Gastrocnemius medialis (tissue), 4 donors: ENCODE measurements around the gene MOB1B.

ENCODE experiments used
- CTCF ChIP-seq, 5 experiments: fragments of 450-650 bp in 3 of 5; fragments of 200-600 bp in 2 of 5; sonication (generic) in 2 of 5; IDR thresholded peaks in 4 of 5; conservative IDR thresholded peaks in 1 of 5; 1 replicate in 4 of 5; 2 replicates in 1 of 5; pipeline ENCODE4 v1.5.1; 2016 to 2019; ENCODE audit warnings: antibody characterized with exemption in 5 of 5, mild to moderate bottlenecking in 3 of 5, moderate library complexity in 3 of 5
- POLR2A ChIP-seq, 2 donors: fragments of 450-650 bp; IDR thresholded peaks; one replicate each; pipeline ENCODE4 v1.6.1; 2017; ENCODE audit warnings: antibody characterized with exemption in 2 of 2, mild to moderate bottlenecking in 2 of 2, moderate library complexity in 2 of 2

DNA sequence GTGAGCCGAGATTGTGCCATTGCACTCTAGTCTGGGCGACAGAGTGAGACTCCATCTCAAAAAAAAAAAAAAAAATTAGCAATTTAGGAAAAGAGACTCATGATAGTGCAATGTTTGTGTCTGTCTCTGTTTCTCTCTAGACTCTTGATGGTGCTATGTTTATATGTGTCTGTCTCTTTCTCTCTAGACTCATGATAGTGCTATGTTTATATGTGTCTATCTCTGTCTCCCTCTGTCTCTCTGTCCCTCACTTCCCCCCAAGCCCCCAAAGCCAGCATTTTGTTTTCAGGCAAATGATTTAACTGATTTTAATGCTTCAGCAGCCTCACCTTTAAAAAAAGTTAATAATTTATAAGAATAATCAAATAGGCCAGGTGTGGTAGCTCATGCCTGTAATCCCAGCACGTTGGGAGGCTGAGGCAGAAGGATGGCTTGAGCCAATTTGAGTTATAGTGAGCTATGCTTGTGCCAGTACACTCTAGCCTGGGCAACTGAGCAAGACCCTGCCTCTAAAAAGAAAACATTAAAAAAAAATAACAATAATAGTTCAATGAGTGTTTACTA, 6.9 kb downstream of the MOB1B start:
- TF ChIP-seq CTCF (IDR thresholded peaks at IDR 0.05 in 4 of 5, conservative IDR thresholded peaks at IDR 0.05 in 1 of 5): no peak
- no peak for TF ChIP-seq POLR2A (IDR thresholded peaks at IDR 0.05)
